ENCODE results near the gene OTUD6A.
A peak's percentile ranks its signal among the peaks of the same experiment; 100 is the strongest.

OTUD6A gene, protein sequence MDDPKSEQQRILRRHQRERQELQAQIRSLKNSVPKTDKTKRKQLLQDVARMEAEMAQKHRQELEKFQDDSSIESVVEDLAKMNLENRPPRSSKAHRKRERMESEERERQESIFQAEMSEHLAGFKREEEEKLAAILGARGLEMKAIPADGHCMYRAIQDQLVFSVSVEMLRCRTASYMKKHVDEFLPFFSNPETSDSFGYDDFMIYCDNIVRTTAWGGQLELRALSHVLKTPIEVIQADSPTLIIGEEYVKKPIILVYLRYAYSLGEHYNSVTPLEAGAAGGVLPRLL

DNA sequence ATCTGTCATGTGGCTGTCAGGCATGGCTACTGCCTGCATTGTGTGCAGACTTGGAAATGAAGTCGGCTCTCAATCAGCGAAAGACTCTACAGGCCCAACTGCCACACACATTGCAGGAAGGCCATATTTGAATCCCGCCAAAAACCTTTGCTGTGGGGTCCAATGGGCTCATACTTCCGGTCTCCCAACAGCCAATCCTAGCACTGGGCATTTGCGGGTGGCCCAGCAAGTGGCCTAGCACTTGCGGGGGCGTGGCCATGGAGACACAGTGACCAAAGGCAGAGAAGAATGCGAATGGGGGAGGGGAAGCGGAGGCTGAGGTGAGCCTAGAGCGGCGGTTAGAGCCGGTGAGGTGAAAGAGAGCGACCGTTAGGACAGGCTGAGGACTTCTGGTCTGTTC, at the start of gene OTUD6A:
Gene OTUD6A (plus strand): TSS at position 382 of the 400 bp plus-strand sequence. CDS start 68 bp downstream, outside the sequence.
- DNase-seq: no peak

DNA sequence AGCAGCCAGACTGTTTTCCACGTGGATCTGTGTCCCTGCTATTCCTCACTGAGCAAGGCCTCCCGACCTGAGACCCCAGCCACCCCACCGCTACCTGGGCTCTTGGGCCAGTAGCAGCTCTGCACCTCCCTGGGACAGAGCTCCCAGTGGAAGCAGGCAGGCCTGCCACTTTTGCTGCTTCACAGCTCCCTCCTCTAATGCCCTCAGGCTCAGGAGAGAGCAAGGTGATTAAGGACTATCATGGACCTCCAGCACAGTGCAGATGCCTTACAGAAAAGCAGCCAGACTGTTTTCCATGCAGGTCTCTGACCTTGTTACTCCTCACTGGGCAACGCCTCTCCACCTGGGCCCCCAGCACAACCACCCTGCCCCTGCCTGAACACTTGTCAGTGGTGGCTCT, 49.5 kb upstream of the OTUD6A start:
- DNase-seq: no peak

DNA sequence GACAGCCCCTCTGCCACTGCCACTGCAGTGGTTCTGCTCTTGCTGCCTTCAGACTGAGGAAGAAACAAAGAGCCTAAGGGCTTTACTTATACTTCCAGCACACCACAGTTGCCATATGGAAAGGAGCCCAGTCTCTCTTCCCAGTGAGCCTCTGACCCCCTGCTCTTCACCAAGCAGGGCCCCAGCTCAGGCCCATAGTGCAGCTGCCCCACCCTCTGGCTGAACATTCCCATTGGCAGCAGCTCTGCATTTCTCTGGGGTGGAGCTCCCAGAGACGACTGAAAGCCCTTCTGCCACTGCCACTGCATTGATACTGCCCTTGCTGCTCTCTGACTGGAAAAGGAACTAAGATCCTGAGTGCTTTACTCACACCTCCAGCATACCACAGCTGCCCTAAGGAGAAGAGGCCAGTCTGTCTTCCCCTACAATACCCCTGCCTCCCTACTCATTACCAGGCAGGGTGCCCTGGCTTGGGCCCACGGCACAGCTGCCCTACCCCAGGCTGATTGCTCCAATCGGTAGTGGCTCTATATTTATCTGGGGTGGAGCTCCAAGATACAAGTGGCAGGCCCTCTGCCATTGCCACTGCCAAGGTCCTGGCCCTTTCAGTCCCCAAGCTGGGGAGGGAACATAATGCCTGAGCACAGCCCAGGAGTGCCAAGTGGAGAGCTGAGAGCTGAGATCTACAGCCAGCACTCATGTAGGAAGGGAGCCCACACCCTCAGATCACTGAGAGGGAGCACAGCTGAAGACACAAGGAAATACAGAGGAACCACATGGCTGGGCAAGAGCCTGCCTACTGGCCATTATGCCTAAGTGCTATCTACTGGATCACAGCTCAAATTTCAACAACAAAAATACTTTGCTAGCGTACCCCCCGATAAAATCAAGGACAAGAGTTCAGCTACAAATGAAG, 48.5 kb upstream of the OTUD6A start:
- no peak for DNase-seq

DNA sequence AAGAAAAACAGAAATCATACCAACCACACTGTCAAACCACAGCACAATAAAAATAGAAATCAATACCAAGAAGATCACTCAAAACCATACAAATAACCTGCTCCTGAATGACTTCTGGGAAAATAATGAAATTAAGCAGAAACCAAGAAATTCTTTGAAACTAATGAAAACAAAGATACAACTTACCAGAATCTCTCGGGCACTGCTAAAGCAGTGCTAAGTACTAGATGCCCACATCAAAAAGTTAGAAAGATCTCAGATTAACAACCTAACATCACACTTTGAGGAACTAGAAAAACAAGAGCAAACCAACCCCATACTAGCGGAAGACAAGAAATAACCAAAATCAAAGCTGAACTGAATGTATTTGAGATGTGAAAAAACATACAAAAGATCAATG, 45.7 kb upstream of the OTUD6A start:
- no peak for DNase-seq

DNA sequence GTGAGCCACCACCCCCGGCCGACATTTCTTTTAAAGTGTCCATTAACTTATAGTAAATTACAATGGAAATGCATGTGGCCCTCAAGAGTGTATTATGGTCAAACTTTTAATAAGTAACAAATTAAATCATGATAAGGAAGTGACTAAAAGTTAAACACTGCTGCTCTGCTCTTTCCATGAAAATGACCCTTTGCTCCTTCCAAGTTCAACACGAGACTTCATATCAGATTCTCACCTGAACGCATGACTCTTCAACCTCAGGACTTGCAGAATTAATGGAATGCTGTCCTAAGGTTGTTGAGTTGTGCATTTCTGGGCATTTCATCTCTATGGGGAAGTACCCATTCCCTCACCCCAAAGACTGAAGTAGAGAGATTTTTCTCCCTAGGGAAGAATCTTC, 39.6 kb upstream of the OTUD6A start:
- DNase-seq: no peak

DNA sequence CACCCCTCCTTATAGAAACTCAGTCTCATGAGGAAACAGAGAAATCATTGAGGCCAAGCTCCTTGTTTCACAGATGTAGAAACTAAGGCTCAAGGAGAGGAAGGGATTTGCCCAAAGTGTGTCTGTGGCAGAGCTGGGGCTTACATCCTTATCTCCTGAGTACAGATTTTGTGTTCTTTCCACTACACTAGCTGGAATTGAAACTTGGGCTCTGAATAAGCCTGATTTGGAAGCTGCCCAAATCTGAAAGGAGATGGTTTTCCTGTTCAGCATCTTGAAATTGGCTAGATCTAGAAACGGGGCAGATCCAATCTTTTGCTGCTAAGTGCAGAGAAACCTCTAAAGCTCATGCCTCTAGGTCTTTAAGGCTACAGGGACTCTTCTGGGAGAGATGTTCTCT, 36.8 kb upstream of the OTUD6A start:
- no peak for DNase-seq

DNA sequence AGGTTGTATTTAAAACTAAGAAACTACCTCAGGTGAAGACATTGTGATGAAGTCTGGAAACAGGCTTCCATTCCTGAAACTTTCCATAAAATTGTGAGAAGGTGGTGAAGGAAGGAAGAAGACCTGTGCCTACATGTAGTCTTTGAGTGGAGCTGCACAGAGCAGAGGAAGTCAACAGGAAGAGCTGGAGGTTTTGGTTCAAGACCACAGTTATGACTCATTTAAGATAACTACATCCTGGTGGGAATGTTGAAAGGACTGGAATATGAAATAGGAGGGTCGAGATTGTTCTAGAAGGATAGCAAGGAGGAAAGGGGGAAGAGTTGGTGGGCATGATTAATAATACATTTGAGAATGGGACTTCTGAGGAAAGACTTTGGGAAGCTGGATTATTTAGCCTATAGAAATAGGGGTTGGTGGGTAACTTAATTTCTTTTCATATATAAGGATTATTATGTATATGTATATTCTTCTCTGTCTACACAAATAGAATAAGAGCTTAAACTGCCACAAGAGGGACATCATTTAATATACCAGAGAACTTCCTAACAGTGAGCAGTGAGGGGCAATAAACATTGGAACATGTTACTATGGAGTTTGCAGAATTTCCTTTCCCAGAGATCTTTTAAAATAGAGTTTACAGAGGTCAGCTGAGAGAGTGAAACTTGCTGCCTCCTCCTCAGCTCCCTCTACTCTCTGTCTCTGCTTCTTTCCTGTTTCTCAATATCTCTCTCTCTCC, 36.0 kb upstream of the OTUD6A start:
- DNase-seq: no peak

DNA sequence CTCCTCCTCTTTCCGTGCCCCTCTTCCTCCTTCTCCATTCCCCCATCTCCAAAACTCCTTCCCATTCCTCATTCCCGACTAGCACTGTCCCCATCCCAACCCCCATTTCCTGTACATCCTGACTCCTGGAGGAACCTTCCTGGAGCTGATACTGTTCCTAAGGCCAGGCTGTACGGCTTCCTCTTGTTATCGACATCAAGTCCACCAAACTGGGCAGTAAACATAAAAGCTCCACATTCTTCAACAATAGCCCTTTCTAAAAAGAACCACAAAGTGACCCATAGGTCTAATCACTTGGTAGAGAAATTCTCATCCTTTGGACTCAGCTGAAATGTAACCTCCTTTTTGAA, 35.4 kb upstream of the OTUD6A start:
- DNase-seq: no peak

DNA sequence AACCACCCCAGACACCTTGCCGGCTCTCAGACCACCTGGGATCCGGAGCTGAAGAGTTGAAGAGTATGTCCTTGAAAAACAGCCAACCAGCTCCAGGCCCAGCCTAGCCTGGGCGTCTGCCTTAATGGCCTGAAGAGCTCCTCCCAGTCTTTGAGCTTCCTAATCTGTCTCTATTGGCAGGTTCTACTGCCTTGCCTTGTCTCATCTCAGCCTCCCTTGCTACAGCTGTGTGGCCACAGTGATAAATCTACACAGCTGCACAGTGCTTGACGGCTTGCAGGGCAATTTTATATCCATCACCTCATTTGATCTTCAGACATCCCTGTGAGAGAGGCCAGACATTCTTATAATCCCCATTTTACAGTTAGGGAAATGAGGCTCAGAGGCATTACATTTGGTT, 32.4 kb upstream of the OTUD6A start:
- no peak for DNase-seq

DNA sequence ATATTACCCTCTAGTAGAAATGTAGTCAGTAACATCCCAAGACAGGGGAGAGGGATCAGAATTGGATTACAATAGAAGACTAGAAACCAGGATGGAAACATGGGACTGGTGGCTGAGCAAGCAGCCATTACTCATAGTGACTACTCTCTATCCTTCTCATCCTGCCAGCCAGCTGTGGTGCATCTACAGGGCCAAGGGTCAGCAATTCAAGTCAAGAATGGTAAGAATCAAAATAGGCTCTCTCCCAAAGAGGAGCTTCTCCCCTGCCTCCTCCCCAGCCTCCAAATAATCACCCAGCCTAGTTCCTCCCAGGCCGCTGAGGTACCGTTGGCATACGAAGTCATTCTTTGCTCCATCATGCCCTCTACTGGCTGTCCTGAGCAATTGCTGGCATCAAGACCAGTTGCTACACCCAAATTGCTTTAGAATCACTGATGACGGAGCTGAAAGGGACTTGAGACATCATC, 31.9 kb upstream of the OTUD6A start:
- DNase-seq: peak in 25 of 56 donors; percentile 0 to 36 (median 3)

DNA sequence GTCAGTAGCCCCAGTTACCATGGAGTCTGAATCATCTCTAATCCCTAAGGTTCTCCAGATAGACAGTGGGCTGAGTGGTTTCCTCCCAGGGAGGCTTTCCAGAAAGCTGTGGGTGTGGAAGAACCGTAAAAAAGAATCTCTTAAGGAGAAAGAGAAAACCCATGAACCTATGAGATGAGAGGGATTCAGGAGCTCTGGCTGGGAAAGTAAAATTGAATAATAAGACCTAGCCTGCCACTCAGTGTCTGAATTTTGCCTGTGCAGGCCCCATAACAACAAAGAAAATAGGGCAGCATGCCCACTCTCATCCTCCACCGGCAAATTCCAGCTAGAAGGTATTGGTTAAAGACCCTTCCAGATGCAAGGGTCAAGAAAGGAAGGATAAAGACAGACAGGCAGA, 29.5 kb upstream of the OTUD6A start:
- DNase-seq: no peak

DNA sequence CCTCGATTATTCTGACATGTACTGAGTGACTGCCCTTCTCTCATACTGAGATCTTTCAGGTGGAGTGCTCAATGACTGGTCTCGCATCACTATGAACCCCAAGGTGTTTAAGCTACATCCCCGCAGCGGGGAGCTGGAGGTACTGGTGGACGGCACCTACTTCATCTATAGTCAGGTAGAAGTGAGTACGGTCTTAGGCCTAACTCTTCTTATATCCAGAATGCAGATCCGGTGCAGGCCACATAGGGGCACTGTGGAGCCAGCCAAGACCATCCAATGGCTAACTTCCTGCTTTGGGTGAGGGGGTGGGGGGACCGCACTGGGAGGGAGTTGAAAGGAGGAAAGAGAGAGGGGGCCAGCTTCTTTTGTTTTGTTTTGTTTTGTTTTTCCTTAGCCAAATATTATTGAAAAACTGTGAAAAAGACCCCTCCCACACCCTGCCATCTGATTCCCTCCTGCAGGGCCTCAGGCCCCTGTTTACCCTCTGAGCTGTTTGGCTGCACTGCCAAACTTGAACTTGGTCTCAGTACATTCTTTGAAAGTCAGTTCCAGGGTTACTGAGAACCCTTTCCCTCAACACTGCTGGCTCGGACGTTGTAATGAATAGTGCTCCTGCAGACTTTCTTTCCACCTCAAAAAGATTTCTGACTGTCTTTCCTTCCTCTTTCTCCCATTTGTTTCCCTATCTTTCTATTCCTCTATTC, 28.8 kb upstream of the OTUD6A start:
- DNase-seq: peak in 7 of 56 donors; percentile 1 to 35 (median 2)

DNA sequence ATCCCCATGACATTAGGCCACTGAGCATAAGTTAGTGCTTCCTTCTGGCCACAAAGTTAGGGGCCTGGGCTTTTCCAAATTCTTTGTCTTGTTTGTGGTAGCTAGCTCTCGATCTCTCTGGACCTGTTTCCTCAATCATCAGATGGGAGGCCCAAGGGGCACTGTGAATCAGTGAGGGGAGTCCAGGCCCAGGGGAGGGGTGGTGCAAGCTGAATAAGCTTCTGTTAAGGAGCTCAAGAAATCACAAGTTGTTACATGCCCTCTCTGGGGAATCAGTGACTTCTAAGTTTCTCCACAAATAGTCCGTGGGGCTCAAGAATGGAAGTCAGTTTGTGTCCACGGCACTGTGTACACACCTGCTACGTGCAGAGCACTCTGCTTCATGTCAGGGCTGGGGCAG, 27.6 kb upstream of the OTUD6A start:
- no peak for DNase-seq

DNA sequence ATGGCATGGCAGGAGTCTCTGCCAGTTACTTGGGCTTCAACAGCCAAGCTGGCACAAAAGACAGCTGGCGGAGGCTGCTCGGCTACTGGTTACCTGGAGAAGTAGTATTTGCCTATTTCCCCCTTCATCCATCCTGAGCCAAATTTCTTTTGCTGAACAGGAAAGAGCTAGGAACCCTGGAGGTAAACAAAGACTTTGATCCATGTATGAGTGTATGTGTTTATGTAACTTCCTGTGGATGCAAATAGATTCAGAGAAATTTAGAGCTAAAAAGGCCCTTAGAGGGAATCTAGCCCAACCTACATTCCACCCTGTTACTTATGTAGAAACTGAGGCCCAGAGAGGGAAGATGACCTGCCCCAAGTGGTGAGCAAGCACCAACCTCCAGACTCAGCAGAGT, 23.7 kb upstream of the OTUD6A start:
- no peak for DNase-seq

DNA sequence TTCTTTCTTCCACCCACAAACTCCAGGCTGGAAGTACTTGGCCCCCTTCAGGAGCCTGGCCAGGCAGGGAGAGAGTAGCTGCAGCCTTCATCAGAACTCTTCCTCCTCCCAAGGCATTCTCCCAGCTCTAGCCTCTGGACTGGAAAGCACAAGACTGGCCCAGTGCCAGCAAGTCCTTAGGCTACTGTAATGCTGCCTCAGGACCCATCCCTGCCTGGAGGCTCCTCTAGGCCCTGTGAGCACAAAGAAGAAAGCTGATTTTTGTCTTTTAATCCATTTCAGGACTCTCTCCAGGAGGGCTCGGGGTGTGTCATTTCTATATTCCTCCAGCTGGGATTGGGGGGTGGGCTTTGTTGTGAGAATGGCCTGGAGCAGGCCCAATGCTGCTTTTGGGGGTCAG, 23.3 kb upstream of the OTUD6A start:
- DNase-seq: no peak

DNA sequence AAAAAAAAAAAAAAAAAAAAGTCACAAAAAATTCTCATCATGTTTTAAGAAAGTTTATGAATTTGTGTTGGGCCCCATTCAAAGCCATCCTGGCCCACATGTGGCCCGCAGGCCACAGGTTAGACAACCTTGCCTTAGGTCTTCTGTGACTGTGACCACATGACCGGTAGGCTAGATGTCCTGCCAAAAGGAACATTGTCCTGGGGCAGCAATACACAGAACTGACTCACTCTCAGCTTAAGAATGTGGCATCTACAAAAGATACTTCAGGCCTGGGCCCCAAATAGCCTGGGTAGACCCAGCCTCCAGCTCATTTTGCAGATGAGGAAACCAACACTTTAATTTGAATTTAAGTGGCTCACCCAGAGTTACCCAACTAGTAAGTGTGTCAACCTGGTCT, 22.5 kb upstream of the OTUD6A start:
- no peak for DNase-seq

DNA sequence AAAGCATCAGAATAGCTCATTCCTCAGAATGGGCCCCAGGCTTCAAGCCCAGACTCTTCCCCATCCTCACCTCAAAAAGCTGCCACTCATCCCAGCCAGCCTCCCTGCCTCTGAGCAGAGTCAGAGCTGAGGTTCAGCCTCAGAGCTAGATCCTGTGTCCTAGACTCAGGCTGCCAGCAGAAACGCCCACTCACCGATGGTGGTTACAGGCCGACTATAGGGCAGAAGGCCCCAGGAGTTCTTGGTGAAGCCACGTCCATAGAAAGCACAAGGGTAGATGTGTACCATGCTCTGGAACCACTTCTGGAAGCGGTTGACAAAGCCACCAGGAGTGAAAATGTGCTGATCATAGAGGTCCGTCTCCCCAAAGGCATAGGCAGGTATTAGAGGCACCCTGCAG, 20.3 kb upstream of the OTUD6A start:
- no peak for DNase-seq

DNA sequence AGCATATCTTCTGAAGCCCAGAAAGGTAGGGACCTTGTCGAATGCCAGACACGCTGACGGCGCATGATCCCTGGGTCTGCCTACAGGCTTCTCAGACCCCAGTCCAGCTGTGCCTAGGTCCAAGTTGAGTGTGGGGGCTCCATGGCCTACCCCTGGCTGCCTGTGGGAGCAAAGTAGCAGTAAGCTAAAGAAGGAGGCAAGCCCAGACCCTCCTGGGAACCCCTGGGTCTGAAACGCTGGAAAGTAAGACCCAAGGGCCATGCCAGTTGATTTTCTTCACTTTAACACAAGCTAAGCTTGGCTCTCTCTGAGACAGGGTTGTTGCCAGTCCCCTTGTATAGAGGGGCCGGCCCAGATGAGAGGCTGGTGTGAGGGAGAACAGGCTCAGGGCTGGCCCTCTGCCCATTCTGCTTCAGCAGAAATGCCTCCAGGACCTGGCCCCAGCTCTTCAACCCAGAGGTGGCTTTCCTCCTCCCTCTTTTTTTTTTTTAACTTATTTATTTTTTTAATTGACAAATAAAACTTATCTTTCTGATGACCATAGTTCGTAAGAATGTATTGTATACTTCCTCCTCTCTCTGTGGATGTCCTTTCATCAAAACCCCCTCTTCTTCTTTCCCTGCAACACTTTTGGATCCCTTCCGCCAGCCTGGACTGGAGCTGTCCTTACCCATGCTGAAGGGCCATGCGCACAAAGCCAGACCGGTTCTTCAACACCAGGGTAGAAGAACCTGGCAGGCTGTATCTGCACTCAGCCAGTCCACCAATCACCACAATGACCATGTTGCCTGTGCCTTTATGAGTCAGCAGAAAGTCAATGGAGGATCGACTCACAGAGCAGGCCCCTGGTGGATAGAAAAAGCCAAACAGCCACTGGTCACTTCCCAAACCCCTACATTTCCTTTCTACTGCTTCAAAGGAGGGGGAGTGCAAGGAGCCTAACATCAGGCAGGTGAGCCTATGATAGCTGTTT, 19.6 kb upstream of the OTUD6A start:
- no peak for DNase-seq

DNA sequence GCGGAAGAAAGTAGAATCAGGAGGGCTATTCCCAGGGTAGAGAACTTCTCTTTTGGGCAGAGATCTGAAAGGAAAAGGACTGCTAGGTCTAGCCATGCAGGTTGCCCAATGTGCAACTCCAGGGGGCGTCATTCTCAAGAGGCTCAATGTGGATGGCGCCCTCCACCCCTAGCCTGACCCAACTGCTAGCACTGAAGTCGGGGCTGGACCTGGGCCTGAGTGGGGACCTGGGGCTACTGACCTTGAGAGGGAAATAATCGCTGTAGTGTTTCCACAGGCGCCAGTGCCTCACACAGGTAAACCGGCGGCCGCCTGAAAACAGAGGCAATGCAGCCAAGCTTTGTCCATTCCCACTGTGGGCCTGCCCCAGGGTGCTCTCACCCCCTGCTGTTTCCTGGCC, 18.6 kb upstream of the OTUD6A start:
- DNase-seq: no peak
